HFF-Myc (cell line): ENCODE results near the gene MAPK8IP3.

Source experiments
- DNase-seq: peaks from one replicate; pipeline ENCODE4 v3.0.0-alpha.2; 2011; ENCODE audit warnings: low read depth; ENCODE audit errors: extremely low read depth
- H3K4me3 ChIP-seq: replicated peaks from 2 replicates; pipeline ENCODE4 v1.5.1; 2011; ENCODE audit warnings: low read depth, mild to moderate bottlenecking, control low read depth, low read length
- CTCF ChIP-seq: IDR thresholded peaks from 2 replicates; pipeline ENCODE4 v1.5.1; 2012; ENCODE audit warnings: mild to moderate bottlenecking, low read depth, low read length, control low read depth; ENCODE audit errors: missing control alignments

MAPK8IP3 gene

GRCh38 chr16:1721372-1721771, 15.4 kb downstream of the MAPK8IP3 start:
- no peak overlapping the region for H3K4me3 ChIP-seq
- no peak for DNase-seq
- no peak for TF ChIP-seq CTCF

- DNase-seq = no peak
- TF ChIP-seq CTCF = peak; percentile 67
- H3K4me3 ChIP-seq = no peak overlapping the region
Observed at GRCh38 chr16:1723450-1724147, 17.6 kb downstream of the MAPK8IP3 start.

- no peak for DNase-seq
- no peak overlapping the region for H3K4me3 ChIP-seq
- TF ChIP-seq CTCF = no peak
Observed at GRCh38 chr16:1724491-1724890, 18.5 kb downstream of the MAPK8IP3 start.

DNA sequence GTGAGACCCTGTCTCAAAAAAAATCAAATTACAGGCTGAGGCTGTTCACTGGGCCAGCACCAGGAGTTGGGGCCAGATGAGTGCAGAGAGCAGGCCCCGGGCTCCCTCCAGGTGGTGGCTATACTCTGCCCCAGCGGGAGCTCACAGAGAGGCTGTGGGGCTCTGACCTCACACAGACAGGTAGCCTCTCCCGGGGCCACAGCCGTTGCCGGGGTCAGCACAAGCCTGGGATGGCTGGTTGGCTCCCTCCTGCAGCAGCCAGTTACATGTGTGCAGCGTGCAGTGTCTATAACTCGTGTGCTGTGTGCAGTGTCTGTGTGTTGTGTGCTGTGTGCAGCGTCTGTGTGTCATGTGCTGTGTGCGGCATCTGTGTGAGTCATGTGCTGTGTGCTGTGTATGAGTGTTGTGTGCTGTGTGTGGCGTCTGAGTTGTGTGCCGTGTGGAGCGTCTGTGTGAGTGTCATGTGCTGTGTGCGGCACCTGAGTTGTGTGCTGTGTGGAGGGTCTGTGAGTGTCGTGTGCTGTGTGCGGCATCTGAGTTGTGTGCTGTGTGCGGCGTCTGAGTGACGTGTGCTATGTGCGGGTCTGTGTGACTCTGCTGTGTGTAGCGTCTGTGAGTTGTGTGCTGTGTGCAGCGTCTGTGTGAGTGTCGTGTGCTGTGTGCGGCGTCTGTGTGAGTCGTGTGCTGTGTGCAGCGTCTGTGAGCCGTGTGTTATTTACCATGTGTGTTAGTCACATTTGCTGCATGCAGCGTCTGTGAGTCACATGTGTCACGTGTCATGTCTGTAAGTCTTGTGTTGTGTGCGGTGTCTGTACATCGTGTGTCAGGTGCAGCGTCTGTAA, 20.9 kb downstream of the MAPK8IP3 start:
- TF ChIP-seq CTCF = no peak

GRCh38 chr16:1727651-1728624, 21.9 kb downstream of the MAPK8IP3 start:
- TF ChIP-seq CTCF = no peak
- no peak for DNase-seq
- no peak overlapping the region for H3K4me3 ChIP-seq

More for the DNA sequence above, 20.9 kb downstream of the MAPK8IP3 start:
- DNase-seq = no peak
- no peak overlapping the region for H3K4me3 ChIP-seq

DNA sequence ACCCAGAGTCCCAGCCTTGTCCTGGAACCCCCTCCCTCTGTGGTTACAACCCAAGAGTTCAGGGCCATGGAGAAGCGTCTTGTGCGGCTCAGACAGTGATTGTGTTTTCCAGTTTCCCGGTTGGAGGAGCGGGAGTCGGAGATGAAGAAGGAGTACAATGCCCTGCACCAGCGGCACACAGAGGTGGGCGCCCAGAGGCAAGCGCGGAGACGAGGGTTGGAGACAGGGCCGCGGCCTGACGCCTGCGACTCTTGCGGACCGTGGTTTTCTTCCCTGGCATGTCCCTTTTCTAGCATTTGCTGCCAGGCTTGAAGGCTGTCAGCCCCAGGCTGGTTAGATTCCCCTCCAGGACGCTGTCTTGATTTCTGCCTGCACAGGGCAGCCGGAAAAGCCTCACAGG, 23.0 kb downstream of the MAPK8IP3 start:
- TF ChIP-seq CTCF = no peak
- H3K4me3 ChIP-seq = no peak overlapping the region
- DNase-seq = no peak
